Non-pigmented ciliary epithelial cell (primary cell): ENCODE measurements around the gene MTMR6.

Experiments
- DNase-seq: peaks from one replicate; pipeline ENCODE4 v3.0.0-alpha.2; 2010; ENCODE audit warnings: low read depth

Gene MTMR6

DNA sequence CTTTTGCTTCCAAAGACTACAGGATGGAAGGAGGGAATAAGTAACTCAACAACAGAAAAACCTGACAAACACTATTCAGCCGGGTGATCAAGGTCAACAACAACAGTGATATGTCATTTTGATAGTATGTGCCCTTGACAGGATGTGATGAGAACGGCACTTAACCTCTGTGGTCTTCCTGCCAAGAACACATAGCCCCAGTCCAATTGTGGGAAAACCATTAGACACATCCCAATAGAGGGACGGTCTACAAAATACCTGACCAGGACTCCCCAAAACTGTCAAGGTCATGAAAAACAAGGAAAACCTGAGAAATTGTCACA lies 72.1 kb downstream of the MTMR6 start:
- DNase-seq = no peak

DNA sequence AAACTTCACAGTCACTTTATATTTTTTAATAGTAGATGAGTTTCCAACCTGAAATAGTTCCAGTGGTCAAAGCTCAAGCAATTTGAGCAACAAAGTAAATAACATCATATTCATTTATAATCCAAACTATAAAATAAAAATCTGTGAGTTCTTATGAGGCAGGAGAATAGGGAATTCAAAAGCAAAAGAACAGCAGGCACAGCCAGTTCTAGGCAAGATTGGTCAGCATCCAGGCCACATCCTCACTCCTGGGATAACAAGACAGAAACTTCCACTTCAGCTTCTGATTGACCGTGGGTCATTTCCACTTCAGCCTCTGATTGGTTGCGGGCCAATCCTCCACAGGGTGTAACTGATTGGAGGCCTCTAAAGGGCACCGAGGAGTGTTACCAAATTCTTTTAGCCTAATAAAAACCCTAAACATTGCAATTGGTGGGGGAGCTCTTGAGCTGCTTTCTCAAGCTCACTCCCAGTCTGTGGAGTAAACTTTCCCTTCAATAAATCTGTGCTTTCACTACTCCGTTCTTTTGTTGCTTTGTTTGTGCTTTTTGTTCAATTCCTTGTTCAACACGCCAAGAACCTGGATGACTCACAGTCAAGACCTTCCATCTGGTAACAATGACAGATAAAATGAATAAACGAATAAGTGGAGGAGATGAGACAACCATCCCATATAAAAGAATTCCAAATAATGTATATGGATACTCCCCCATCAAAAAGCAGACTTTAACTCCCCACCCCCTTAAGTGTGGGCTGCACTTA lies 72.6 kb downstream of the MTMR6 start:
- no peak for DNase-seq

DNA sequence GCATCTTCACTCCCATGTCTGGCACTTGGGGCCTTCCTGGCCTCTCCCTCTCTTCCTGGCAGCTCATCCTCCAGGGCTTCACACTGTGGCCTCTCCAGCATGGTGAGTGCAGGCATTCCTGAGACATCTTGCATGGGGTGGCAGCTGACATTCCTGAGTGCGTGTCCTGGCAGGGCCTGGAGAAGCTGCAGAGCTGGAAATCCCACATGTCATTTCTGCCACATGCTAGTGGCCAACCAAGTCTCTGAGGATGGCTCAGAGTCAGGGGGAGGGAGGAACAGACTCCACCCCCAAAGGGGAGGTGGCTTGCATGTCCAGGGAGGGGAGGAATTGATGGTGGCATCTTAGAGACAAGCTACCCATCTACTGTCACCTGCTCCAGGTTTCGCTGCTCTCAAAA lies 73.6 kb downstream of the MTMR6 start:
- no peak for DNase-seq

DNA sequence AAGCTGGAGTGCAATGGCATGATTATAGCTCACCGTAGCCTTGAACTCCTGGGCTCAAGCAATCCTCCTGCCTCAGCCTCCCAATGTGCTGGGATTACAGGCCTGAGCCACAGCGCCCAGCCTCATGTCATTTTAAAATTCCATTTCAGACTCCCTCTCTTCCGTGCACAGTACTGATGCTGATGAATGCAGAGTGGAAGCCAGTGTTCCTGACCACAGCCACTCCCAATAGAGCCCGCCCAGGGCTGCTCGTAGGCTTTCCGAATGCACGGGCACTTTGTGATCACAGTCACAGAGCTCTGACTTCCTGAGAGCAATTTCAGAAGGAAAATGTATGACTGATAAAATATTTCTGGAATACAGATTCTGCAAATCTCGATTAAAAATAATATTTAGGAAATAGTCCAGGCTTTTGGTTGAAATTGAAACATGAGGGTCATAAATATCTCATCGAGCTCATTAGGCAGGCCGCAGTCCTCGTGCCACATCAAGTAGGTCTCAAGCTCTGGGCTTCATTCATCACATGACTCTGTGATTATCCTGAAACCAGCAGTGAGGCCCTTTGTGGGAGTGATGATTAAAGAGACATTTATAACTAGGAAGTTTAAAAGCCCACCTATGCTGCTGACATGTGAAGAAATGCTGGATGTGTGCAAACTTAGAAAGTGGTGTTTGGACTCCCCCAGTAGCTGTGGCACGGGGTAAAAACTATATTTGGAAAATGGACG lies 76.3 kb downstream of the MTMR6 start:
- no peak for DNase-seq

DNA sequence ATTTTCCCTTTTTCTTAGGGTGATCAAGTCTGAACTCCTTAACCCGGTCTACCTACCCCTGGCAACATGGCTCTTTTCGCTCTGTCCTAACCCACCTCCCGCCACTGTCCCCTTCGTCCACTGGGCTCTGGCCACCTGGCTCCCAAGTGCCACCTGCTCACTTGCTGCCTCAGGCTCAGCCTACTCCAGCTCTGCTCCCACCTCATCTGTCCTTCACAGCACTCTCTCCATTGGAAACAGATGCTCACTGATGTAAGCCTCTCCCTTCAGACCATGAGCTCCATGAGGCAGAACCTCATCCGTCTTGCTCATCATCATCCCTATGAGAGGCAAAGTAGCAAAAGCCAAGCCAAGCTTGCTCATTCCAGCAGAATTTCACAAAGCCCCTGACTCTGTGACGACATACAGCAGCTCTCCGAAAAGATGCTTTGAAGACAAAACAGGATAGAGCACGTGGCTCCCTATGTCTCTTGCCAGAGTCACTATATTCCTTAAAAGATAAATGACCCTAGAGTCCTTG lies 79.9 kb downstream of the MTMR6 start:
- DNase-seq = no peak

DNA sequence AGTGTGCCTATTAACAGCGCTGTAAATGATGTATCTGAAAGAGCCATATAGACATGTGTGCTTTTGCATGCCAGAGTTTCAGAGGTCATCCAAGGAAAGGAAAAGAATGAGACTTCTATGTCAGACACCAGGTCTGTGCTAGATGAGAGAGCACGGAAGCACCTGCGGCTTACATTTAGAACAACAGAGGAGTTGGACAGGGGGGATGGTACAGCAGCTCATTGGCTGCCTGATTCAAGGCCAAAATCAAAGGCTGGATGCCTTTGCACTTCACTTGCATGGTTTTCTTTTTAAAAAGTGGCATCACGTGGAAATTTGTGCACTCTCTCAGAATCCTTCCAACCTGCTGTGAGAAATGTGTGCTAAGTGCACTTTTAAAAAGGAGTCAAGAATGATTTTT lies 82.4 kb downstream of the MTMR6 start:
- no peak for DNase-seq

DNA sequence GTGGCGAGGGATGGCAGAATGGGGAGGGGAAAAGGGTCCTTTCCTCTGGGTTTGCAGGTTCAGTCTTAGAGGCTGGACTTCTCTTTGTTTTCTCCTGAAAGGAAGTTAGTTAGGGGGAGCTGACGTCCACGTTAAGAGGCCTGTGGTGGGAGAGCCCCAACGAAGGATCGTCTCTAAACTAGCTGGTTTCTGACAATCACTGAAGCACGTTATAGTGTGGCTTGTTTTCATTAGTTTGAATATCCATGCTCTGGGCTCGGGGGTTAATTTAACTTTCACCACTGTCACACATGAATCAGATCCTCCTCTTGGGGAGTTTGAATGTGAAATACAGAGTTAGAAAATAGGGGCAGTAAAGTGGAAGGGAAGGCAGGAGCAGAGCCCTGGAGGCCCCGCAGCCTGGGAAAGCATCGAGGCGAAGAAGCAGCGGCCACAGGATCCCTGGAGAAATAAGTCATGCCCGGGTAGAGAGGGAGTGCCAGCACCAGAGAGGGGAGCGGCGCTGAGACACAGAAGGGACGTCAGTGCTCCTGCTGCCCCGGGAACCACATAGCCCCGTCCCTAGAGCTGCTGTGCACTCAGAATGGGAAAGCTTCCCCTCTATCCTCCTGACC lies 84.1 kb downstream of the MTMR6 start:
- DNase-seq = no peak

DNA sequence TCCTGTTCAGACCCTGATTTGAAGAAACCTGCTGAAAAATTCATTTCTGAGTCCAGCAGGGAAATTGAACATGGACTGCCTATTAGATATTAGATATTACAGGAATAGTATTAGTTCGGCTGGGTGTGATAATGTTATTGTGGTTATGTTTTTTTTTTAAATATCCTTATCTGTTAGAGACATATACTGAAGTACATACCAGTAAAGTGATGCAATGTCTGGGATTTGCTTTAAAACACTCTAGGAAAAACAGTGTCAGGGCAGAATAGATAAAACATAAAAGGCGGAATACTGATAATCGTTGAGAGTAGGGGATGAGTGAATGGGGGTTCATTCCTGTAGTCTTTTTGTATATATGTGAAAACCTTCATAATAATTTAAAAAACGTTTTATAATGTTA lies 86.5 kb downstream of the MTMR6 start:
- DNase-seq = peak; percentile 23

DNA sequence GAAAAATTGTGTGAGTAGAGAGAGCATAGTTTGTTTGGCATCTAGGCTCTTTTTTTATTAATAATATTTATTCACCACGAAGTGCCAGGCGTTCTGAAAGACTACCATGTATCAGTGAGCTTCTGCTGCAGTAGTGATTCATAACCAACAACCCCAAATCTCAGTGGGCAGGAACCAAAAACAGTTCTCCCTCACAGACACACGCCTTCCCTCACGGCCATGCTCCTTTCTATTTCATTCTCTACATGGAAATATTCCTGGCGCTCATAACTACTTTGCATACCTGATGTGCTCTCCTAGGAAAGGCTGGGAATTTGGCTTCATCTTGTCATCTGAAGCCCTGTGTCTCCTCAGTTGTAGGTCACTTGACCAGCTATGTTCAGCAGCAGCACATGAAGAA lies 88.6 kb downstream of the MTMR6 start:
- DNase-seq = no peak

DNA sequence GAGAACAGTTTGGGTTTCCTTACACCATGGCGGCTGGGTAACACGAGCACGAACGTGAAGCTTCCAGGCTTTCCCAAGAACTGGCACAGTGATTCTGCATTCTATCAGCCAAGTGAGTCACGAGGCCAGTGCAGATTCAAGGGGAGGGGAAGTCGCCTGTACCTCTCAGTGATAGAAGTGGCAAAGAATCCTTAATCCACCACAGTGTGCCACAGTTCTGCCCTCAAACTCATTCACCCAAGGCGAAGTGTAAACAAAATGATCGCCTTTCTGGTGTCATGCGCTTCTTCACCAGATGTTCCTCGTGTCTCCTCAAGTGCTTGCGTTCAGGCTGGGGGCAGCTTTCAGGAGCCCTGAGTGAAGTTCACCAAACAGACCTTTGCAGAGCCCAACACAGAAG lies 90.3 kb downstream of the MTMR6 start:
- no peak for DNase-seq
